ENCODE results near the gene KAT2A. TPM values are rescaled to one million over a fixed set of nuclear protein-coding genes. Genes with fewer than 3 reads are reported as not detected.

The KAT2A gene
- total and polyA plus RNA-seq, 11 donors, result 6.9 to 33.0 (median 15.3) TPM

GRCh38 chr17:42077755-42078154, 43.4 kb downstream of the KAT2A start:
- WGBS, 4 donors, result 84 to 100% (median 93%) methylated on average over 2 to 5 of the region's 5 CpGs
- no peaks in the 10 kb centered on the region for H3K9me3 ChIP-seq
- no peaks in the 10 kb centered on the region for H3K36me3 ChIP-seq
- H3K4me1 ChIP-seq, result peaks cover 0 to 1% (median 0%) of the 10 kb centered on the region in 12 donors
- peaks cover 0 to 13% (median 6%) of the 10 kb centered on the region in 9 donors for H3K27me3 ChIP-seq
- H3K4me3 ChIP-seq, result no peak overlapping the region
- no peak for TF ChIP-seq CTCF (IDR thresholded peaks at IDR 0.05)
- TF ChIP-seq POLR2A (IDR thresholded peaks at IDR 0.05), result no peak
- no peak for ATAC-seq
- intact Hi-C loops (cut with DNase I), result no loop called here
- DNase-seq, result no peak
- no peak overlapping the region for H3K27ac ChIP-seq

GRCh38 chr17:42076797-42077559, 44.2 kb downstream of the KAT2A start:
- Histone ChIP-seq H3K27ac (no peak overlapping the region), H3K36me3 (no peaks in the 10 kb centered on the region), H3K27me3 (peaks cover 0 to 21% (median 14%) of the 10 kb centered on the region in 9 donors), H3K4me3 (no peak overlapping the region), H3K9me3 (no peaks in the 10 kb centered on the region), H3K4me1 (peaks cover 0 to 9% (median 6%) of the 10 kb centered on the region in 12 donors)
- intact Hi-C loops (cut with DNase I), result no loop called here
- ATAC-seq (peak in 1 of 4 donors; percentile 43), DNase-seq (no peak)
- 77 to 91% (median 83%) methylated on average over 4 of the region's 4 CpGs for WGBS, 4 donors
- TF ChIP-seq POLR2A (IDR thresholded peaks at IDR 0.05) (no peak), CTCF (IDR thresholded peaks at IDR 0.05) (no peak)

- Histone ChIP-seq H3K4me1 (peaks cover 0 to 12% (median 6%) of the 10 kb centered on the region in 12 donors), H3K4me3 (no peak overlapping the region), H3K9me3 (no peaks in the 10 kb centered on the region), H3K36me3 (no peaks in the 10 kb centered on the region), H3K27me3 (peaks cover 0 to 33% (median 21%) of the 10 kb centered on the region in 9 donors), H3K27ac (no peak overlapping the region)
- DNase-seq (no peak), ATAC-seq (no peak)
- TF ChIP-seq POLR2A (IDR thresholded peaks at IDR 0.05) (no peak), CTCF (IDR thresholded peaks at IDR 0.05) (no peak)
- WGBS, 4 donors, result 74 to 81% (median 79%) methylated on average over 6 of the region's 6 CpGs
- intact Hi-C loops (cut with DNase I), result no loop called here
Observed at GRCh38 chr17:42075789-42076188, 45.4 kb downstream of the KAT2A start.

GRCh38 chr17:42072323-42073187, 48.6 kb downstream of the KAT2A start:
- Histone ChIP-seq H3K4me3 (peak overlapping the region in 11 of 12 donors; percentile 19 to 51 (median 39)), H3K9me3 (no peaks in the 10 kb centered on the region), H3K27ac (no peak overlapping the region), H3K4me1 (peaks cover 0 to 12% (median 6%) of the 10 kb centered on the region in 12 donors), H3K36me3 (no peaks in the 10 kb centered on the region), H3K27me3 (peaks cover 0 to 36% (median 21%) of the 10 kb centered on the region in 9 donors)
- ATAC-seq (peak in 3 of 4 donors; percentile 36 to 70 (median 53)), DNase-seq (no peak)
- 8 to 20% (median 11%) methylated on average over 12 to 67 of the region's 67 CpGs for WGBS, 4 donors
- TF ChIP-seq POLR2A (IDR thresholded peaks at IDR 0.05) (no peak), CTCF (IDR thresholded peaks at IDR 0.05) (peak in 3 of 12 donors; percentile 4 to 13 (median 10))
- intact Hi-C loops (cut with DNase I), result no loop called here
